Upper lobe of left lung (tissue), 6 donors: ENCODE results near the gene TMEM235. TPM values are rescaled to one million over a fixed set of nuclear protein-coding genes. Genes with fewer than 3 reads are reported as not detected.
A peak's percentile ranks its signal among the peaks of the same experiment; 100 is the strongest.

Experiments used
- ATAC-seq, 2 donors: fragments of 200-7000 bp; cut with Tn5 transposase; one replicate each; pipeline ENCODE4 v1.9.1; 2022; ENCODE audit warnings: mild to moderate bottlenecking in 2 of 2, moderate library complexity in 2 of 2; ENCODE audit not compliant: low FRiP score in 2 of 2
- DNase-seq, 2 donors: peaks; one replicate each; pipeline ENCODE4 v3.0.0-alpha.2; 2019 to 2020
- H3K27ac ChIP-seq, 4 donors: fragments of 200-600 bp; sonication (generic); one replicate each; pipeline ENCODE4 v1.5.1; 2016 to 2019
- H3K27me3 ChIP-seq, 4 donors: fragments of 200-600 bp; sonication (generic); one replicate each; pipeline ENCODE4 v1.5.1; 2017 to 2019
- H3K36me3 ChIP-seq, 4 donors: fragments of 200-600 bp; sonication (generic); one replicate each; pipeline ENCODE4 v1.5.1; 2016 to 2019
- H3K4me1 ChIP-seq, 4 donors: fragments of 200-600 bp; sonication (generic); one replicate each; pipeline ENCODE4 v1.5.1; 2018 to 2019
- H3K4me3 ChIP-seq, 4 donors: fragments of 200-600 bp; sonication (generic); one replicate each; pipeline ENCODE4 v1.5.1; 2017 to 2019; ENCODE audit warnings: mild to moderate bottlenecking in 2 of 4, moderate library complexity in 1 of 4
- H3K9me3 ChIP-seq, 4 donors: fragments of 200-600 bp; sonication (generic); one replicate each; pipeline ENCODE4 v1.5.1; 2018 to 2019
- CTCF ChIP-seq, 6 experiments: fragments of 450-650 bp in 4 of 6; fragments of 200-600 bp in 2 of 6; sonication (generic) in 2 of 6; IDR thresholded peaks; one replicate each; pipeline ENCODE4 v1.5.1; 2016 to 2019; ENCODE audit warnings: antibody characterized with exemption in 6 of 6
- EP300 ChIP-seq, 4 donors: sonication (generic); formaldehyde crosslinking; IDR thresholded peaks; one replicate each; pipeline ENCODE4 v1.5.1; 2017; ENCODE audit warnings: antibody characterized with exemption in 4 of 4, control low read depth in 2 of 4
- POLR2A ChIP-seq, 4 donors: fragments of 450-650 bp; IDR thresholded peaks; one replicate each; pipeline ENCODE4 v1.5.1; 2016 to 2017; ENCODE audit warnings: antibody characterized with exemption in 4 of 4, mild to moderate bottlenecking in 2 of 4
- POLR2AphosphoS5 ChIP-seq, 2 donors: sonication (generic); formaldehyde crosslinking; IDR thresholded peaks; one replicate each; pipeline ENCODE4 v1.5.1; 2017; ENCODE audit warnings: antibody characterized with exemption in 2 of 2
- WGBS, 2 donors: methylation state at CpG; one replicate each; pipeline ENCODE4 v1.1.5; 2017 to 2018; 5-methylcytosine and 5-hydroxymethylcytosine counted together
- total RNA-seq, 6 donors: library from RNA; depleted of rRNA in 4 of 6; stranded (reverse); fragments of >200 nt in 4 of 6; gene quantifications; one replicate each; pipeline versions ENCODE4 v1.1.0 to v1.2.1, GENCODE V29; 2016 to 2021
- donor health status: DM: no; HTN: no; CAD: no; lungs with moderate emphysema.
- donor health status: DM: no; HTN: yes; CAD: no; lungs with severe emphysema.

The TMEM235 gene
- total RNA-seq, 6 donors from 2014 or later: not detected

- Histone ChIP-seq H3K27ac (peak overlapping the region; percentile 46 to 82 (median 57)), H3K9me3 (no peaks in the 10 kb centered on the region), H3K27me3 (no peaks in the 10 kb centered on the region), H3K4me1 (peaks cover 62 to 80% (median 69%) of the 10 kb centered on the region in 4 donors), H3K4me3 (no peak overlapping the region), H3K36me3 (no peaks in the 10 kb centered on the region)
- peak in 1 of 2 donors; percentile 54 for DNase-seq
- TF ChIP-seq CTCF (IDR thresholded peaks at IDR 0.05) (no peak), POLR2A (IDR thresholded peaks at IDR 0.05) (no peak), EP300 (IDR thresholded peaks at IDR 0.05) (no peak), POLR2AphosphoS5 (IDR thresholded peaks at IDR 0.05) (no peak)
- no peak for ATAC-seq
- 87 to 91% methylated on average over 25 of the region's 26 CpGs for WGBS, 2 donors
These were observed 36.0 kb downstream of the TMEM235 start for GRCh38 chr17:78267253-78268073.

- ATAC-seq (no peak), DNase-seq (no peak)
- no peaks in the 10 kb centered on the region for H3K36me3 ChIP-seq
- H3K4me3 ChIP-seq: no peak overlapping the region
- TF ChIP-seq POLR2A (IDR thresholded peaks at IDR 0.05): no peak
- TF ChIP-seq POLR2AphosphoS5 (IDR thresholded peaks at IDR 0.05): no peak
- TF ChIP-seq CTCF (IDR thresholded peaks at IDR 0.05): no peak
- TF ChIP-seq EP300 (IDR thresholded peaks at IDR 0.05): no peak
- no peaks in the 10 kb centered on the region for H3K27me3 ChIP-seq
- no peaks in the 10 kb centered on the region for H3K9me3 ChIP-seq
- WGBS, 2 donors: 70 to 84% methylated on average over 13 to 24 of the region's 24 CpGs
- H3K27ac ChIP-seq: peak overlapping the region in 2 of 4 donors; percentile 35 to 60
- peaks cover 61 to 76% (median 69%) of the 10 kb centered on the region in 4 donors for H3K4me1 ChIP-seq
These were observed 36.9 kb downstream of the TMEM235 start for GRCh38 chr17:78268191-78268874.

- H3K27ac ChIP-seq: peak overlapping the region in 3 of 4 donors; percentile 1 to 65 (median 48)
- DNase-seq (peak in 1 of 2 donors; percentile 85), ATAC-seq (no peak)
- no peaks in the 10 kb centered on the region for H3K27me3 ChIP-seq
- peaks cover 54 to 67% (median 61%) of the 10 kb centered on the region in 4 donors for H3K4me1 ChIP-seq
- H3K4me3 ChIP-seq: no peak overlapping the region
- H3K36me3 ChIP-seq: no peaks in the 10 kb centered on the region
- 55 to 80% methylated on average over 4 to 28 of the region's 34 CpGs for WGBS, 2 donors
- peak in 1 of 4 donors; percentile 28 for TF ChIP-seq EP300 (IDR thresholded peaks at IDR 0.05)
- no peak for TF ChIP-seq POLR2A (IDR thresholded peaks at IDR 0.05)
- peak in 1 of 2 donors; percentile 45 for TF ChIP-seq POLR2AphosphoS5 (IDR thresholded peaks at IDR 0.05)
- no peaks in the 10 kb centered on the region for H3K9me3 ChIP-seq
These were observed 37.8 kb downstream of the TMEM235 start for GRCh38 chr17:78268951-78269905.

GRCh38 chr17:78269955-78270381 is 38.5 kb downstream of the TMEM235 start:
- 78 to 91% methylated on average over 8 of the region's 8 CpGs for WGBS, 2 donors
- H3K9me3 ChIP-seq: no peaks in the 10 kb centered on the region
- no peaks in the 10 kb centered on the region for H3K27me3 ChIP-seq
- ATAC-seq (no peak), DNase-seq (no peak)
- peak overlapping the region in 3 of 4 donors; percentile 1 to 65 (median 48) for H3K27ac ChIP-seq
- H3K4me1 ChIP-seq: peaks cover 54 to 66% (median 60%) of the 10 kb centered on the region in 4 donors
- no peaks in the 10 kb centered on the region for H3K36me3 ChIP-seq
- no peak overlapping the region for H3K4me3 ChIP-seq
- TF ChIP-seq CTCF (IDR thresholded peaks at IDR 0.05): no peak
- TF ChIP-seq EP300 (IDR thresholded peaks at IDR 0.05): no peak
